Ascending aorta (tissue), 2 donors: ENCODE measurements around the gene OGDH. TPM values are rescaled to one million over a fixed set of nuclear protein-coding genes. Genes with fewer than 3 reads are reported as not detected.

Experiments
- DNase-seq, 2 donors: peaks; one replicate each; pipeline ENCODE4 v3.0.0-alpha.2; 2019; ENCODE audit warnings: low spot score in 2 of 2
- H3K27ac ChIP-seq, 2 donors: fragments of 200-600 bp; sonication (generic); one replicate each; pipeline ENCODE4 v1.5.1; 2016 to 2017; ENCODE audit warnings: mild to moderate bottlenecking in 1 of 2
- H3K27me3 ChIP-seq: fragments of 200-600 bp; sonication (generic); one replicate; pipeline ENCODE4 v1.5.1; 2017
- H3K36me3 ChIP-seq, 2 donors: fragments of 200-600 bp; sonication (generic); one replicate each; pipeline ENCODE4 v1.5.1; 2016
- H3K4me1 ChIP-seq, 2 donors: fragments of 200-600 bp; sonication (generic); one replicate each; pipeline ENCODE4 v1.5.1; 2016 to 2017; ENCODE audit warnings: mild to moderate bottlenecking in 1 of 2
- H3K4me3 ChIP-seq, 2 donors: fragments of 200-600 bp; sonication (generic); one replicate each; pipeline ENCODE4 v1.5.1; 2016 to 2017; ENCODE audit warnings: mild to moderate bottlenecking in 1 of 2
- H3K9me3 ChIP-seq, 2 donors: fragments of 200-600 bp; sonication (generic); one replicate each; pipeline ENCODE4 v1.5.1; 2016
- intact Hi-C: fragments of 100-400 bp; cut with DNase I; formaldehyde crosslinking; loops from one replicate; pipeline ENCODE4 v1.15.1; 2023
- total RNA-seq: library from RNA; depleted of rRNA; stranded (reverse); fragments of >200 nt; gene quantifications from one replicate; pipeline ENCODE4 v1.1.0, GENCODE V29; 2016
- TF ChIP-seq, protein P1 (sequence below), 3 experiments: fragments of 200-600 bp in 2 of 3; fragments of 450-650 bp in 1 of 3; sonication (generic) in 2 of 3; IDR thresholded peaks; one replicate each; pipeline ENCODE4 v1.5.1; 2016 to 2019; ENCODE audit warnings: antibody characterized with exemption in 3 of 3, mild to moderate bottlenecking in 1 of 3, moderate library complexity in 1 of 3

Gene OGDH
- total RNA-seq, 1 donor from 2014 or later: 117 TPM

DNA sequence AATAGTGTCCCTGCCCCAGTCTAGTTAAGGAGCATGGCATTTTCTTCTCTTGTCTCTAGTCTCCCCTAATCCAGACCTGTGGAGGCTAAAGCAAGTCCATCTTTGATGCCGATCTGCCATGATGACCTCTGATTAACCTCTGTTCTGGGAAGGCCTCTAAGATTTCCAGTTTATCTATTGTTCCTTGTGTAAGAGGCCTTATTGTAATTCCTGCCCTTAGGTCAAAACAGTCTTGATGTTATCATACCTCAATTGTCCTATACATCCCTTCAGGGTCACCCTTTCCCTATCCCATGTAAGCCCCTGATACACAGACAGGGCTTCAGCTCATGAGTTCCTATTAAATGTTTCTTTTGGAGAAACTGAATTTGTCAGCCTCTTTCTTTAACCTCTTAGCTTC lies 137.3 kb downstream of the OGDH start:
- H3K9me3 ChIP-seq: no peaks in the 10 kb centered on the region
- H3K4me1 ChIP-seq: no peaks in the 10 kb centered on the region
- H3K27ac ChIP-seq: no peak overlapping the region
- no peaks in the 10 kb centered on the region for H3K27me3 ChIP-seq
- intact Hi-C loops: no loop called here
- no peaks in the 10 kb centered on the region for H3K36me3 ChIP-seq
- DNase-seq: no peak
- no peak overlapping the region for H3K4me3 ChIP-seq
- TF ChIP-seq, protein P1, sequence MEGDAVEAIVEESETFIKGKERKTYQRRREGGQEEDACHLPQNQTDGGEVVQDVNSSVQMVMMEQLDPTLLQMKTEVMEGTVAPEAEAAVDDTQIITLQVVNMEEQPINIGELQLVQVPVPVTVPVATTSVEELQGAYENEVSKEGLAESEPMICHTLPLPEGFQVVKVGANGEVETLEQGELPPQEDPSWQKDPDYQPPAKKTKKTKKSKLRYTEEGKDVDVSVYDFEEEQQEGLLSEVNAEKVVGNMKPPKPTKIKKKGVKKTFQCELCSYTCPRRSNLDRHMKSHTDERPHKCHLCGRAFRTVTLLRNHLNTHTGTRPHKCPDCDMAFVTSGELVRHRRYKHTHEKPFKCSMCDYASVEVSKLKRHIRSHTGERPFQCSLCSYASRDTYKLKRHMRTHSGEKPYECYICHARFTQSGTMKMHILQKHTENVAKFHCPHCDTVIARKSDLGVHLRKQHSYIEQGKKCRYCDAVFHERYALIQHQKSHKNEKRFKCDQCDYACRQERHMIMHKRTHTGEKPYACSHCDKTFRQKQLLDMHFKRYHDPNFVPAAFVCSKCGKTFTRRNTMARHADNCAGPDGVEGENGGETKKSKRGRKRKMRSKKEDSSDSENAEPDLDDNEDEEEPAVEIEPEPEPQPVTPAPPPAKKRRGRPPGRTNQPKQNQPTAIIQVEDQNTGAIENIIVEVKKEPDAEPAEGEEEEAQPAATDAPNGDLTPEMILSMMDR (IDR thresholded peaks at IDR 0.05): no peak

DNA sequence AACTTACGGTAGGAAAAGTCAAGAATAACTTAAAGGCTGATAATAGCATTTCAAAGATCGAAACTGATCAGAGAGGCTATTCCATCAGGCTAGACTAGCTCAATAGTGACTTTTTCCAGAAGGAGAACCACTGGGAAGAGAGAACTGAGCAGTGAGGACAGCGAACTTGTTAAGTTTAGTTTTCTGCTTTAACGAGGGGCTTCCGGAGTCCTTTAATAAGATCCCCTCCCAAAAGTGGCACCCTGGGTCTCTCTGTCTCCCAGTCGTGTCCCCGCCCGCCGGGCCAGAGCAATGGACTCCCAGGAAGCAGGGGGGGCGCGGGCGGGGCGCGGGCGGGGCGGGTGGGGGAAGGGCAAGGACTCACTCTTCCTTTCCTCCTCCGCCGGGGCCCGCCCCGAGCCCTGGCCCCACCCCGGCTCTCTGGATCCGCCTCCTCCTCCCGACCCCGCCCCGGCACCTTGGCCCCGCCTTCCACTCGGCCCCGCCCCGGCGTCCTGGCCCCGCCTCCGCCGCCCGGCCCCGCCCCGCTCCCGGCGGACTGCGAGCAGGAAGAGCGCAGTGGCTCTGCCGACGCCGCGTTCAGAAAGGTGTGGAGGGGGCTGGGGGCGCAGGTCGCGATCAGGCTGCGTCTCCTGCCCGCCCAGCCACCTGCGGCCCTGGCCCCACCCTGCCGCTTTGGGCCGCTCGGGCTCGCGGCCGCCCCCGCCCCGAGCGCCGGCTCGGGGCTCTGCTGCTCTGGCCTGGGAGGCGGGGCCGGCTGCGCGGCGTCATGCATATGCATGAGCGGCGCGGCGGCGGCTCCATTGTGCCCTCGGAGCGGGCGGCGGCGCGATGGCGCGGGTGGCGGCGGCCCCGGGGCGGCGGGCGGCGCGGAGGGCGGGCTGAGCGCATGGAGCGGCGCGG lies 141.9 kb downstream of the OGDH start, which contains the start of gene ZMIZ2:
Gene ZMIZ2, plus strand, starts transcription at position 803 of the 903 bp plus-strand sequence. CDS start 7,403 bp downstream, outside the sequence.
- DNase-seq: peak; percentile 63 to 94
- Histone ChIP-seq H3K36me3 (peaks cover 0 to 4% of the 10 kb centered on the region in 2 donors), H3K27me3 (no peaks in the 10 kb centered on the region), H3K27ac (peak within 1 kb of the TSS; percentile 88 to 98), H3K4me1 (peaks cover 4 to 15% of the 10 kb centered on the region in 2 donors), H3K4me3 (peak within 1 kb of the TSS; percentile 81 to 93), H3K9me3 (no peaks in the 10 kb centered on the region)
- intact Hi-C loops: loop anchor here (1.0 to 5.0 kb wide), 9 partner anchors 21 to 491 kb away; partner anchors contain the start of genes CCM2, DDX56, H2AZ2 and OGDH
- TF ChIP-seq, protein P1 (IDR thresholded peaks at IDR 0.05): no peak

DNA sequence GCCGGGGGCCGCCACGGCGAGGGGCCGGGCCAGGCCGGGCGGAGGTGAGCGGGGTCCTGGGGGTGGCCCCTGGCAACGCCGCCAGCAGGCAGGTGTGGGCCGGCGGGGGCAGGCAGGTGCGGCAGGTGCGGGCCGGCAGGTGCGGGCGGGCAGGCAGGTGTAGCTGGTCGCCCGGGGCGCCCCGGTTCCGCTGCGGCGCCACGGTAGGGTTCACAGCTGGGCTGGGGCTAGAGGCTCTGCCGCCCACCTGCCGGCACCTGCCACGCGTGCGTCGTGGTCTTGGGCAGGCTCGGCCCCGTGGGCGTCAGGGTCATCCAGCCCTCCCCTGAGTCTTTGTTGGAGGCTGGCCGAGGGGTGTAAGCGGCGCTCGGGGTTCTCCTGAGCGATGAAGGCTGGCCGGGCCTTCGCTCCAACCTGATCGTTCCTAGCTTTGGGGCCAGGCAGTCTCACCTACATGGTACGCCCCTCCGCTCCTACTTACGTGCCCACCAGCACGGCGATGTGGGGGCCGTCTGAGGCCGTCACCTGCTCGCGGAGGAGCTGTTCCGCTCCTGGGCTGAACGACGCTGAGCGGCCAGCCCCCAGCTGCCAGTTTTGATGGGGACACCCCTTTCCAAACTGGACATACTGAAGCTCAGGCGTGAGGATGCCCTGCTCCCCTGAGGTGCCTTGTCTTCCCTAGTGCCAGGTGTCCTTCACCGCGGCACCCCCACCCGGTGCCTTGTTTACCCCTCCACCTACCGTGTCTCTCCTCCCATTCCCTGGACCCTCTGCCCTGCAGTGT lies 142.7 kb downstream of the OGDH start:
- no peaks in the 10 kb centered on the region for H3K9me3 ChIP-seq
- intact Hi-C loops: loop anchor here (1.0 to 5.0 kb wide), 9 partner anchors 20 to 492 kb away; partner anchors contain the start of genes CCM2, DDX56, H2AZ2 and OGDH
- no peaks in the 10 kb centered on the region for H3K27me3 ChIP-seq
- H3K27ac ChIP-seq: peak overlapping the region; percentile 69
- peaks cover 4 to 15% of the 10 kb centered on the region in 2 donors for H3K4me1 ChIP-seq
- H3K4me3 ChIP-seq: peak overlapping the region; percentile 81 to 93
- DNase-seq: no peak
- peaks cover 0 to 4% of the 10 kb centered on the region in 2 donors for H3K36me3 ChIP-seq
- TF ChIP-seq, protein P1 (IDR thresholded peaks at IDR 0.05): no peak

DNA sequence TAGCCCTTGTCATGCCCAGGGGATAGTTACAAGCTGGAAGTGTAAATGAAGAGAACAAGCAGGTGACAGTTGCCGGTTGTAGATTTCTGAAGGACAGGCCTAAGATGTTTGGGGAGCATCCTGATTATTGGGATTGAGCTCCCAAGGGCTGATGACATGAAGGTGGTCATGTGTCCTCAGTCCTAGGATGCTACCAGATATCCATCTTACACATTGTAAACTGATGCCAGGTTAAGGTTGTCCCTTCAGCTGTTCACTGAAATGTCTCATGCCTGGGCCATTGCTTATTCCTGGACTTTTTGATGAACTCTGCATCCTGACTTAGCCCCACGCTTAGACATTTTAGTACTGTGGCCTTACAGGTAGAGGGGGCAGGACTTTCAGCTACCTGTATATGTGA lies 143.6 kb downstream of the OGDH start:
- Histone ChIP-seq H3K9me3 (no peaks in the 10 kb centered on the region), H3K4me1 (peaks cover 4 to 15% of the 10 kb centered on the region in 2 donors), H3K27me3 (no peaks in the 10 kb centered on the region), H3K27ac (peak overlapping the region; percentile 69), H3K36me3 (peaks cover 0 to 4% of the 10 kb centered on the region in 2 donors), H3K4me3 (peak overlapping the region in 1 of 2 donors; percentile 93)
- intact Hi-C loops: loop anchor here (2.0 to 5.0 kb wide), 3 partner anchors 19 to 493 kb away; partner anchors contain the start of gene DDX56
- TF ChIP-seq, protein P1 (IDR thresholded peaks at IDR 0.05): no peak
- DNase-seq: no peak

DNA sequence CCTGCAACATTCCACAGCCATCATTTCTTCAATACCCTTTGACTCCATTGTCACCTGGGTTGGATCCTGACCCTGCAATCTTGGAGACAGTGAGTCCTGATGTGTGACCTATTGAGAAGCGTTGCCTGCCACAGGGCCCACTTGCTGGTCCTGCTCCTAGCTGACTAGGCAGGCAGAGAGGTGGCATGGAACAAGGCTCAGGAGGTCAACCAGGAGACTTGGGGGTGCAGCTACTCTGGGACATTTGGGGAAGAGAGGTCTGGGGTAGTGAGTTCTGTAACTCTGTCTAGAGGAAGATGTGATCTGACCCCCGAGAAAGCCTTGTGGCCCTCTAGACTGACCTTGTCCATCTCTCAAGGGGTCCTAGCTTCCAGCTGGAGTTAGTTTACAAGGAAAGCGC lies 144.0 kb downstream of the OGDH start:
- TF ChIP-seq, protein P1 (IDR thresholded peaks at IDR 0.05): no peak
- no peaks in the 10 kb centered on the region for H3K27me3 ChIP-seq
- H3K36me3 ChIP-seq: peaks cover 0 to 4% of the 10 kb centered on the region in 2 donors
- intact Hi-C loops: no loop called here
- DNase-seq: no peak
- no peak overlapping the region for H3K27ac ChIP-seq
- no peaks in the 10 kb centered on the region for H3K9me3 ChIP-seq
- peak overlapping the region in 1 of 2 donors; percentile 93 for H3K4me3 ChIP-seq
- peaks cover 4 to 19% of the 10 kb centered on the region in 2 donors for H3K4me1 ChIP-seq
